Measurements from ENCODE around the gene BTBD16.
A peak's percentile ranks its signal among the peaks of the same experiment; 100 is the strongest.

Gene BTBD16

DNA sequence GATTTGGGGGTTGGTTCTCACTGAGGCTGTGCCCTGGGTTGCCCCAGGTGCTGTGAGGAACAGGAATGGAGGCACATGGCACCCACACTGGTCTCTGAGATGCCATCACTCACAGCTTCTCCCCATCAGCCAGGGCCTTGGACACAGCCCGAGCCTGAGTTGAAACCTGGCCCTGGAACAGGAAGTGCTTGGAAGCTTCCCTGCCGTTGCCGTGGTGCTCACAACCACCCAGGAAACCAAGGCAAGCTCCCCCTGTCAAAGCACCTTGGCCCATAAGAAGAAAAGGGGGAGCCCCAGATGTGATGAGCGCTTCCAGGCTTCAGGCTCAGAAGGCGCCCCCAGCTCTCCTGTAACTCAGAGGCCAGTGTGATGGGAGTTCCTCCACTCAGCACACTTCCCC is at the start of gene BTBD16:
BTBD16 (plus strand) TSS at position 221 of the 400 bp plus-strand sequence. CDS start 3,786 bp downstream, outside the sequence.
- peak; percentile 11 for DNase-seq

DNA sequence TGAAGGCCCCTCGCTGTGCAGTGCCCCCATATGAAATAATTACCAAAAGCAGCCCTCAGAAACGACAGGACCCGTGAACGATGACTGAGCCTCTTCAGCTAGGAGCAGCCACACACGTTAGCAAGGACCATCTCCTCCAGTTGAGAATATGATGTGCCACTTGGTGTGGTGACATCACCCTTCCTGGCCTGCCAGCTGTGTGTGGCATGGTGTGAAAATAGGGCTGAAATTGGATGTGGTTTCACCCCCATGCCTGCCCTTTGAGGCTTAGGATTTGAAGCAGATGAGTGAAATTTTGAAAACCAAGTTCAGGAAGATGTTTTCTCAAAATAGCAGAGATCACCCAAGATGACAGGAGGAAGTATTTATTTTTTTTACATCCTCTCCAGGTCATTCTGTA is 49.1 kb upstream of the BTBD16 start:
- DNase-seq: no peak

DNA sequence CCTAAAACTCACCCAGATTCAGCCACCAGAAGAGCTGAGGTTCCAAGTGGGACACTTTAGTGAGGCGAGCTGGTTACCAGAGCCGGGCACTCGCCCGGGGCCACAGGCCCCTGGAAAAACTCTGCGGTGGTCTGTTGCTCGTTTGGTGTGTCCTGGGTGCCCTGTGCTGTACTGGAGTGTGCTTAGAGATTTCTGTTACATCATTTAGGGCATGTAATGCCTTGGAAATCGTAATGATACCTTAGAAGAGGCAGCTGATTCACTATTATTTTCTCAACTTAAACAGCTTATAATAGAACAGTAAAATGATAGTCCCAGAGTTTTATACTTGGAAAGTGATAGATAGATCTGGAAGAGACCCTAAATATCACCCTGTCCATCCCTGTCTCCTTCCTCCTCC is 48.5 kb upstream of the BTBD16 start:
- DNase-seq: no peak

DNA sequence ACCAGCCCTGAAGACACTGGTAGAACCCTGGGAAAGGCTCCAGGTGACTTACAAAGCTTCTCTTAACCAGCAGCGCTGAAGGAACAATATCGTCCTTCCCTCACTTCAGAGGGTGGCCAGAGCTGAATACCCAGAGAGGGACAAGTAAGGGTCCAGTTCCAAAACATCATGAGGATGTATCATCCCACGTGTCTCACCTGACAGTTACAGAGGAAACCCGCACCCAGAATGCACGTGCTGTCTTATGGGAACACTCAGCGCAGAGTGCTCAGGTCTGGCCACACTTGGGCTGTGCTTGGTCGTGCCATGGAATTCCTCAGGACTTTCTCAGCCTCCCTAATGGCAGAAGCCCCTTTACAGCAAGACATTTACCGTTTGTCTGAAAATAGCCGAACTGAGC is 46.9 kb upstream of the BTBD16 start:
- DNase-seq: no peak

DNA sequence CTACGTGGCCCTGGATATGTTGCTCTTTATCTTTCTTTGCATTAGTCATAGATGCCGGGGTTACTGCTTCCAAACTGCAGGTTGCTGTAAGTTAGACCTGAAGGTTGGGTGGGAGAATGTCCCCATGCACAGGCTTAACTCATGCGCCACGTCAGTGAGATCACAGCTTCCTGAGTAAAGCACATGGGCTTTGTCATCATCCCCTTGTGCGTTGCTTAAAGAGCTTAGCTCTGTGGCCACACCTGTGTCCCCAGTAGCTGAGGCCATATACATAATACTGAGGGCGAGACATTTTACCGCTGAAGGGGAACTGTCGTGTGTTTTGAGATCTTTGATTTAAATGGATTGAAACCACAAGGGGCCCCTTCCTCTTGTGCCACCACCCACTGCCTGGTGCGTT is 45.8 kb upstream of the BTBD16 start:
- DNase-seq: no peak

DNA sequence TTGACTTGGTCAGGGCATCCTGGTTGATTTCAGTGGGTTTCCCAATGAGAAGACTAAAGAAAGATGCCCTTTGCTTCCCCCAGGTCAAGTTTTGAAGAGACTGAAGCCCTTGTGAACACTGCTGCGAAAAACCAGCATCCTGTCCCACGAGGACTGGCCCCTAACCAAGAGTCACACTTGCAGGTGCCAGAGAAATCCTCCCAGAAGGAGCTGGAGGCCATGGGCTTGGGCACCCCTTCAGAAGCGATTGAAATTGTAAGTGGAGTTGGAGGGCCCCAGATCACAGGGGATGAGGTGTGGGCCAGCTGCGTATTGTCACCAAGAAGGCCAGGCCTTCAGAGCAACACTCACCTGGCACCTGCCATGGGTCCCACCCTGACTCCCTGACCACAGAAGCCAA is 43.3 kb upstream of the BTBD16 start:
- DNase-seq: no peak

DNA sequence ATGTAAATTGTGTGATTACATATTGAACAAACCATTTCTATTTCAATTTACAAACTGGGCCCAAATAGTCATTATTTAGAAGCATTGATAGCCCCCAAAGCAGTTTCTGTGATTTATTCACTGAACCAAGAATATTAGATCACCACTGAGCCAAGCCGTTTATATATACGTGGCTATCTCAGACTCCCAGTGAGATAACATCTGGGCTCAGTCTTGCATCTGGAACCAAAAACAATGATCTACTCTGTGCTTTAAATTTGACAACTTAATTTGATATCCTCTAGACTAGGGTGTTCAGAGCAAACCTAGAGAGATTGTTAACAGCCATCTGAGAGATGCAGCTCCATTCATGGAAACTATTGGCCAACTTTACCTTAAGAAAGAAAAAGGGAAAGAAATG is 41.4 kb upstream of the BTBD16 start:
- no peak for DNase-seq

DNA sequence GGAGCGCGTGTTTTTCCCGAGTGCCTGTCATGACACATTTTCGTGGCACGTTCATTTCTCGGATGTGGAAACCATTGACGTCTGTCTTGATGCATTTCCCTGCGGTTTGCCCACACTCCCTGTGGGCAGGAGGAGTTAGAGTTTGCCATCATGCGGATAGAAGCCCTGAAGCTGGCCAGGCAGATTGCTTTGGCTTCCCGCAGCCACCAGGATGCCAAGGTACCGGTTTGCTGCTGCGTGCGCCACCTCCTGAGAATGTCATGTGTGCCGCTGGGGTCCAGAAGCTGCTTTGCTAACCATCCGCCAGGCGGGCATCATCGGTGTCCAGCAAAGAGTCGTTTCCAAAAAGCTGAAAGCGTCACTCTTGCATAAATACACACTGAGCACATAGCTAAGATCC is 40.9 kb upstream of the BTBD16 start:
- DNase-seq: no peak

DNA sequence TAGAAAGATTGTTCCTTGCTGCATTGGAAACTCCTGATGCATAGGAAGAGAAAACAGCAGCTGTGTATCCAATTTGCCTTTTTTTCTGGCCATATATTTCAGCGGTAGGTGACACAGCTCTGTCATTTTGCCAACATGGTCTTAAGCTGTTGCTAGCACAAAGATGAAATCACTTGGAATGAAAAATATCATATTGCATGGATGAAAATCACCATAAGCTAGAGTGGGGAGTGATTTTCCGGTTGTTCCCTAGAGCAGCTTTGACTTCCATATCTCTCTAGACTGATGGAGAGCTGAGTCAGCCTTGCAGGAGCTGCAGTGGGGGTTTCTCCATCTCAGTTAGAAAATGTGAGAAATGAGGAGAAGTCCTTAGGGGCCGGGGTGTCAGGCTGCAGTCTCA is 38.3 kb upstream of the BTBD16 start:
- peak; percentile 79 for DNase-seq

DNA sequence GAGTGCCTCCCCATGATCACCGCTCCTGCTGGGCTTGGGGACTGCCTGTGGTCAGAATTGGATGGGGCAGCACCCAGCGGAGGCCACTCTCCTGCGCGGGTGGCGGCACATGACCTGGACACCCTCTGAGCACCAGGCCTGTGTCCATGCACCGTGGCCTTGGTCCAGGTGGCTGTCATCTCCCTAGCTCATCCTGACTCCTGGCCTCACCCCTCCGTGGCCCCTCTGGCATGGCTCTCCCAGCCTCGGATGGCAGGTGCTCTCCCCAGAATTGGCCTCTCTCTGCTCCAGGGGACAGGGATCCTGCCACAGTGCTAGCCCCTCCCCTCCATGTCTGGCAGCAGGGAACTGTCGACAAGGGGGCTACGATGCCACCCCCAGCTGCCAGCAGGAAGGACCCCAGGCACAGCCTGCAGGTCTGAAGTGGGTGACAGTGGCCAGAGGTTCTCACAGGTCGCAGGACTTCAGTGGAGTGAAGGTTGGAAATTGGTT is 37.2 kb upstream of the BTBD16 start:
- peak; percentile 50 for DNase-seq

DNA sequence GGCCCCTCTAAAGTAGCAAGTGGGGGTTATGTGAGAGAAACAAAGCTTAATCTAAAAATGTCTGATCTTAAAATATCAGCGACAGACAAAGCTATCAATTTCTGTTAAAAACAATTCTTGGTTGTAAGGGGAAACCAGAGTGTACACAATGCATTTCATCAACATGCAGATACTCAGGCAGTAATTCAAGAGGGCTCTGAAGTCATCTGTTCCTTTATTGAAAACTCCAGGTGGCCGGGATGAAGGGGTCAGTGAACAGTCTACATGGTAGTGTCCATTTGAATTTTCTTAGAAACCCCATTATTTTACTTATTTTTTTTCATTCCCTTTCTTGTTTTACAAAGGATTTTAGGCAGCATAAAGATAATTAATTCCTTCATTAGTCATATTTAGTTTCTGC is 36.7 kb upstream of the BTBD16 start:
- peak; percentile 48 for DNase-seq

DNA sequence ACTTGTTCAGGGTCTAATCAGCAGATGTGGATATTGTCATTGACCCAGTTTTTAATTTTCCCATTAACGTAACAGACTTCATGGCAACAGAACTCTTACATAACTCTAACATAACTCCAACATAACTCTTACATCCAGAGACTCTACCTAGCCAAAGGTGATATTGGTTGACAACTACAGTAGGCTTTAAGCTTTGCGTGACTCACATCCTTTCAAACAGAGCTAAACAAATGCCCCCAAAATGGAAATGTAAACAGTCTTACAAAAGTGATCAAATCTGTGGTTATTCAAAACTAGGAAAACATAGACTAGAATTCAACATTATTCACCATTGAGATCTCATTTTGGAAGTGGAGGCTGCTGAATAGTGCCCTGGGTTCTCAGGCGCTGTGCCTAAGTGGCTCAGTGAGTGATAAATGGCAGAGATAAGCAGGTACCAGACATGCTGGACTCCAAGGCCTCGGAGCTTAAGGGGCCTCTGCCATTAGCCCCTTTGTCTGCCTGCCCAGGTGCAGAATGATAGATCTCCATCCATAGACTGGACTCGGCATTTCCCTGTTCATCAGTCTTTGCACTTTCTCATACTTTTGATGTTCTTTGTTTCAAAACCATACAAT is 34.3 kb upstream of the BTBD16 start:
- DNase-seq: no peak

DNA sequence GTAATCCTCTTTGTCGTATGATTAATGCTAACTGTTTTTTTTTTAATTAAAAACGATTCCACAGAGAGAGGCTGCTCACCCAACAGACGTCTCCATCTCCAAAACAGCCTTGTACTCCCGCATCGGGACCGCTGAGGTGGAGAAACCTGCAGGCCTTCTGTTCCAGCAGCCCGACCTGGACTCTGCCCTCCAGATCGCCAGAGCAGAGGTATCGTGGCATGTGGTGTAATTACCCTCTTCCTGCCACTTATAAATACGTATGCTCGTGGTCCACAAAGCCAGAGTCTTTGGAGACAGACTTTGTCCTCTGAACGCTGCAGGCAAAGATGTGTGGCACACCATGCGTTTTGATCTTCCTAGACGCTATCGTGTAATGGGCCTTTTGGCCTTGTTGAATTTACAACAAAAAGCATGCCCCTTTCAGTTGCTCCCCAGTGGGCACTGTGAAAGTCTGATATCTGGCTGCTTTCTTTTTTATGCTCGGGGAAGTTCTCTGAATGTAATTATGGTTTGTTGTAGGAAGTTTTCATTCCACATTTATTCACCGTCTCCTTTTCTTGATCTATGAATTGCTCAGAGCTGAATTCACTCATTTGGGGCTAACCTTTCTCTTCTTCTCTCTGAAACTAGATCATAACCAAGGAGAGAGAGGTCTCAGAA is 33.6 kb upstream of the BTBD16 start:
- DNase-seq: no peak

DNA sequence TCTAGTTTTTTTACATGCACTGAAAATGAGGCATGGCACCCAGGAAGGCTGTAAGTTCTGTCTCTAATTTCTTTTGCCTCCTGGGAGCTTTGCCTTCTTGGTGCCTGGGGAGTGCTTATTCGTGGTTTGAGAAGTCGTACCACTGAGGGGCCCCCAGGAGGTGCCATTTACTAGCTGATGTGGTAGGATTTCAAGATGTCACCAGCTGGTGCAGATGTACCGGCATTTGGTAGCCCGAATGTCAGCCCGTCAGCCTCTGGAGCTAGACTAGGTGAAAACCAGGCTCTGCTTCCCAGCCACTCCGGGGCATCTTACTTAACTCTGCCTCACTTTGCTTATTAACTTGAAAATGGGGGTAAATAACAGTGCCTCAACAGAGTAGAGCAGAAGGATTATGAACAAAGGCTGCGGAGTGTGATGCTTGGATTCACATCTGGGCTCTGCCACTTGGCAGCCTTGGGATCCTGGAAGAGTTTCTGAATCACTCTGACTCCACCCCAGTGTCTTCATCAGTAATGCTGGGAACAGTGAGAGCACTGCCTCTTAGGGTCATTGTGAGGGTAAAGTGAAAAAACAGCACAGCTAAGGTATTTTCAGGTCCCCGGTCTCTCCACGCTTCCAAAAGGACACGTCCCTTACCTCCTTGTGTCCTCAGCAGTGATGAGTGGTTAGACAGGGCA is 31.4 kb upstream of the BTBD16 start:
- DNase-seq: no peak

DNA sequence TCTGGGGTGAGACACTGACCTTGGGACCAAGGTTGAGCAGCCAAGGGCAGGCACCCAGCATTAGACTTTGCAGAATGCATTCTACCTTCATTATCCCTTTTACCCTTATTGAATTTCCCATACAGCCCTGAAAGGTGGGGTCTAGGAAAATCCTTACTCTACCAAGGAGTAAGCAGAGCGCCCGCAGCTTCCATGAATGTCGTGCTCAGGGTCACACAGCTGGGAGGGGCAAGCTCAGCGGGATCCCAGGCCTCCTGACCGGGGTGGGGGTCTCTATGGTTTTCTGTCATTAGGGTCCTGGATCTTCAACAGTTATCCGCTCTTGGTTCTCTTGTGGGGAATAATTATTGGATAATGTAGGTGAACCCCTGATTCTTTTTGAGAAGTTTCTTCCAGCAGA is 30.7 kb upstream of the BTBD16 start:
- DNase-seq: no peak

DNA sequence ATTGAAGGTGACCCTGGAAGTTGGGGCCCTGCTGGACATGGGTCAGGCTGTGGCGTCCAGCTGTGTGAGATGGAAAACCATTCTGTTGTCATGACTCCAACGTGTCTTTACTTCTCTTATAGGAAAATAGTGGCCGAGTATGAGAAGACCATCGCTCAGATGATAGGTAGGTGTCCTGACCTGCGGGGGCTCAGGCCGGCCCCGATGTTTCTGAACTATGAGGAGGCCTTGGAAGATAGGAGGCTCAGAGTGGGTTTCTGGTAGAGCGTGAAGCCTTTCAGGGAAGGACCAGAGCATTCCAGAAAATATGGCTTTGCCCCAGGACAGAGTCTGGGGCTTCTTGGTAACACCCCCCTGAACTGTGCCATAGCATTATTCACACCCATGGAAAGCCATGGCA is 29.3 kb upstream of the BTBD16 start:
- DNase-seq: no peak

DNA sequence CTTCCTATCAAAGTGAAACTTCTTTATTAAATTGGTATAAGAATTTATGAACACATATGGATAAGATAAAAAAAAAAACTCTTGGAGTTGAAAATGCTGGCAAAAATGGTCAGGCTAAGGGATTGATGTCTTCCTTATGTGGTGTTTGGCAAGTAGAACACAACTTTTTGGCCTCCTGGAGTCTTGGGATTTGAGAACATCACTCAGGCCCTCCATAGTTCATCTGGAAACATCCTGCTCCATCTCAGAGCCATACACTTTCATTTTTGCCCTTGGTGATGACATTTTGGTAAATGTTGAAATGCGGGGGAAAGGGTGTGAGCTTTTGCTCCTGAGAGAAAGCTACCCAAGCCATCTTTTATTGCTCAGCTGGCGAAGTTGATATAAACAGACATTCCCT is 27.5 kb upstream of the BTBD16 start:
- DNase-seq: peak; percentile 48

DNA sequence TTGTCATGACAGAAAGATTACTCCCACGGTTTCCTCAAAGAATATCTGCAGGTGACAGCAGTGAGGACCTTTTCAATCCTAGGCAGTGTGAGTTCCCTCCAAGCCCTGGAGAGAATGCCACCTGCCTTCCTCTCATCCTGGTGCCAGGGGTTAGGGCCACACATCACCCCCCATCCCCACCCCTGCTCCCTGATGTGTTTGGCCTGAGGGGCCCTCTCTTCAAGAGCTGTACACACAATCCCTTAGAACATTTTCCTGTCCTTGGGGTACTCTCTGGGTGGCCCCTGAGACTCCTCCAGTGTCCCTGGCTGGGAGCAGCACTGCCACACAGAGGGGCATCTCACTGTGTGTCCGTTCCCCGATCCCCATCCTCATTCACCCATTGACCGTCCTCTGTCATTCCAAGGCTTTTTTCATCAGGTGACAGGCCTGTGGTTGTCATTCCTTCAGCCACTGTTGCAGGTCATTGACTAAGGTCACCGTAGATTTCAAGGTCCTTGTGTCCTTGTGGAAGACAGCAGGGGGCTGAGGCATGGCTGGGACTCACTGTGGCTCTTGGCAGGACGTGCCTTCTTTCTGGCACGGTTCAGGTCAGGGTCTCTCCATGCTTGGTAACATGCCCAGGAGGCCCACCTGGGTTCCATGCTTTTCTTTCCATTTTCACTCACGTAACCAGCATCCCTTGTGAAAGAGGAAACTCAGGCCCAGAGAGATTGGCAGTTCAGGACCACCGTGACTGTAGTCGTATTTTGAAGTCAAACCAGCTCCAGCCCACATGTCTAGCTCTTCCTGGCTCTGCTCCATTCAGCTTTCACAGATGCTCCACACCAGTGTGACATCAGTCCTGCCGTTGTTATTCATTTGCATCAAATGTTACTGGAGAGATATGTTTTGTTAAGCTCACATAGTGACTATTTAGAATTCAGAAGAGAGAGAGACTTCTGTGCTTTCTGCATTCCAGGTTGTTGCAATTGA is 26.8 kb upstream of the BTBD16 start:
- DNase-seq: no peak

DNA sequence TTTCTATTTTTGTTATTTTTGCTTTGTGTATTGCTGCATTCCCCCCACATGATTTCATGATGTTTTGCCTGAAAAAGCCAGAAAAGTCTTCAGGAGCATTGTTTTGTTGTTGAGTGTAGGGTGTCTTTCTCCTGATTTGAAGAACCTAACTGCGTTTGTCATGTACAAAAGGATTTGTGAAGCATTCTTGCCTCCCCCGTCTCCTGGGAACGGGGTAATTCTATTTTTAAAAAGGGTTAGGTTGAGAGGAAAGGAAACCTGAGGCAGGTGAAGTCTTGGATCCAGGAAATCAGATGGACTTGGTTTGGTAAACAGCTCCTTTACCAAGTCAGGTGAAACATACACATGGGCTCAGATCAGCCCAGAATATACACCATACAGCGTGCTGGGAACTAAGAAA is 26.0 kb upstream of the BTBD16 start:
- no peak for DNase-seq

DNA sequence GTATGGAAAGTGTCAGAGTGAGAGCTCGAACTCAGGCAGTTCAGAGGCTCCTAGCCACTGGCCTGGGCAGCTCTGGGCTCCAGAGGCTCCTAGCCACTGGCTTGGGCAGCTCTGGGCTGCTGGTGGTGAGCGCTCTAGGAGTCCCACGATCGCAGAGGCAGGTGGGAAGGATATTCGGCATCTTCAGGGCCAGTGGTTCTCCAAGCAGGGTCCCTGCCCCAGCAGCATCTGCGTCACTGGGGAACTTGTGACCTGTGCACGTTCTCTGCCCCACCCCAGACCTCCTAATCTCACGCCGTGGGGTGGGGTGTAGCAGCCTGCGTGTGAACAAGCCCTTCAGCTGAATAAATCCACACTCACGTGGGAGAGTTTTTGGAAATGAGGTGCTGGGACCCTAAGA is 25.2 kb upstream of the BTBD16 start:
- no peak for DNase-seq

DNA sequence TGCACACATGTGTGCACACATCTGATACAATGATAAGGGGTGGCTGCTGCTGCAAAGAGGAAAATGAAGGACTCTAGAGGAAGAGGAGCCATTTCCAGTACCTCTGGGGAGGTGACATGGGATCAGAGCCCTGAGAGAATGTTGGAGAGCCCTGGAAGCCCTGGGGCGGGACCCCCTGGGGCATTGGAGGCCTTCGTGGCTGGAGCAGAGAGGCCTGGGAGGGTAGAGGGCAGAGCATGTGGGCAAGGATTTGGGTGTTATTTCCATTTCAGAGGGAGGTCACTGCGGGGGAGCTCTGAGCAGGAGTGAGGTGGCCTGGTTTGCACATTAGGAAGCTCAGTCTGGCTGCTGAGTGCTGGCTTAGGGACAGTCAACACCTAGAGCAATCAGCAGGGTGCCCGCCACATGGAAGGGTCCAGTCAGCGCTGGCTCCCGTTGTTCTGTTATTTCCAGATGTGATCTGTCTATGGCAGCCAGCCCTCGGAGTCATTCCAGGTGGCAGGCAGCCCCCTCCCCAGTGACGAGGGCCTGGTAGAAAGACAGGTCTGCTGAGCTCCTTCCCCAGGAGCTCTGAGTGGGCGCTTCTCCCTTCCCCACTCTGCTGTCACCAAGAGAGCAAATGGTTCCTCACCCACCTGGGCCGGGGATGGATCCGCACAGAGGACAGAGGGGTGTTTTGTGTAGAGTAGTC is 24.1 kb upstream of the BTBD16 start:
- no peak for DNase-seq
